ENCODE measurements around the gene JARID2. TPM values are rescaled to one million over a fixed set of nuclear protein-coding genes. Genes with fewer than 3 reads are reported as not detected.

The JARID2 gene
- polyA plus RNA-seq, 1 donor = 13.3 TPM

DNA sequence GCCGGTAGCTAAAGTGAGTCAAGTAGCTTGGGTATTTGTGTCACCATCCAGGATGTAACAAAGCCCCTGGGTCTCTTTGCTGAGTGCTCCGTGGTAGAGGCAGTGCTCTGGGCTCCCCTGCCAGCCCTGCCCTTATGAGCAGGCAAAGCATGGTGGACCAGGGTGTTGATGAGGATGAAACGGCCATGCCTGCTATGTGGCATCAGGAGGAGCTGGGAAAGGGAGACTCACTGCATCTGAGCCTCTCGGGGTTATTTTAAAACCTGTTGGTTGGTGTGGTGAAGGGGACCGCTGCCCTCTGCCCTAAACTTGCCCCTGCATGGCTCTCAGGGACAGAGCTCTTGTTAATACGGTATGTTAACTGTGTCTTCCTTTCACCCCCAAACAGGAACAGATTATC, 273.8 kb downstream of the JARID2 start:
- peaks cover 88% of the 10 kb centered on the region for H3K36me3 ChIP-seq (ENCODE audit: control insufficient read depth, insufficient read depth, low read length)
- WGBS (ENCODE audit: insufficient coverage, low lambda C conversion rate) = no CpG with 5 or more reads among the region's 6 CpGs
- no peak for DNase-seq

GRCh38 chr6:15520626-15521203, 274.8 kb downstream of the JARID2 start:
- no peaks in the 10 kb centered on the region for H3K4me1 ChIP-seq (ENCODE audit: control insufficient read depth, insufficient read depth, low read length)
- H3K27me3 ChIP-seq (ENCODE audit: control insufficient read depth, insufficient read depth, low read length) = no peaks in the 10 kb centered on the region
- H3K36me3 ChIP-seq (ENCODE audit: control insufficient read depth, insufficient read depth, low read length) = peaks cover 84% of the 10 kb centered on the region
- H3K4me3 ChIP-seq (ENCODE audit: low read length) = no peak overlapping the region
- H3K27ac ChIP-seq (ENCODE audit: low read length) = no peak overlapping the region
- H3K9me3 ChIP-seq (ENCODE audit: control insufficient read depth, low read depth, low read length) = peaks cover 2% of the 10 kb centered on the region
- 100% methylated on average over 3 of the region's 20 CpGs for WGBS (ENCODE audit: insufficient coverage, low lambda C conversion rate)
- DNase-seq = no peak

More for the DNA sequence above, 273.8 kb downstream of the JARID2 start:
- Histone ChIP-seq H3K27ac (ENCODE audit: low read length) (no peak overlapping the region), H3K4me1 (ENCODE audit: control insufficient read depth, insufficient read depth, low read length) (no peaks in the 10 kb centered on the region), H3K4me3 (ENCODE audit: low read length) (no peak overlapping the region), H3K27me3 (ENCODE audit: control insufficient read depth, insufficient read depth, low read length) (no peaks in the 10 kb centered on the region), H3K9me3 (ENCODE audit: control insufficient read depth, low read depth, low read length) (peaks cover 2% of the 10 kb centered on the region)

DNA sequence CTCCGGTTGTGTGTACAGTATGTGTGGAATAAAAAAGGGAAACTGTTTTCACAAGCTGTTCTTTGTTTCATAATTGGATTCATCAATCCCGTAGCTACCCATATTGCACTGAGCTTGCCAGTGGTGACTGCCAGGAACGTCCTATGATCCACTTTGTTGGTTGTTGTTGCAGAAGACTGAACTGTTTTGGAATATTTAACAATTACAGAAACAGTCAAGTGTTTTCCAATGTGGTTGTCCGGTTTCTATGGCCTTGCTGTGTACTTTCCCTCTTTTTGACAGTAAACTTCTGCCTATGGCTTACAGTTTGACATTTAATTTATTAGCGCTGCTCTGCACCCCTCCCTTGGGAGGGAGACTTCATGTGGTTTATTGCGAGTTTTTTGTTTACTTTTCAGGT, 275.7 kb downstream of the JARID2 start:
- DNase-seq = no peak
- no peaks in the 10 kb centered on the region for H3K27me3 ChIP-seq (ENCODE audit: control insufficient read depth, insufficient read depth, low read length)
- H3K36me3 ChIP-seq (ENCODE audit: control insufficient read depth, insufficient read depth, low read length) = peaks cover 76% of the 10 kb centered on the region
- no peak overlapping the region for H3K27ac ChIP-seq (ENCODE audit: low read length)
- WGBS (ENCODE audit: insufficient coverage, low lambda C conversion rate) = 100% methylated on average over 1 of the region's 6 CpGs
- H3K4me3 ChIP-seq (ENCODE audit: low read length) = no peak overlapping the region
- H3K9me3 ChIP-seq (ENCODE audit: control insufficient read depth, low read depth, low read length) = peaks cover 5% of the 10 kb centered on the region
- no peaks in the 10 kb centered on the region for H3K4me1 ChIP-seq (ENCODE audit: control insufficient read depth, insufficient read depth, low read length)

DNA sequence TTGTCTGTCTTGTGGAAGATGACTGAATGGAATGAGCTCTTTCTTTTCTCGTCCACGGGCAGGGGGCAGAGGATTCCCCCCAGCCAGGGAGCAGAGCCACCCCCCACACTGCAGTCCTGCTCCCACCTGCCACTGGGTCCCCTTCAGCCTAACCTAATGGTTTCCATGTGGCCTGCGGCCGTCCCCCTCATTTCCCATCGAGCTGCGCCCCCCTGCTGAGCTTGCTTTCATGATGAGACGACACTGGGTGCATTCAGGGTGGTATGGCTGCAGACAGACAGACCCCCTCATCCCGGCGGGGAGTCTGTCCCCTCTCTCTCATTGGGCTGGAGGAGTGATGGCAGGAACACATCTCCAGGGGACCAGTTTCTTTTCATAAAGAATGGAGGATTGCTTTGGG, 276.2 kb downstream of the JARID2 start:
- H3K4me1 ChIP-seq (ENCODE audit: control insufficient read depth, insufficient read depth, low read length) = no peaks in the 10 kb centered on the region
- no peak overlapping the region for H3K4me3 ChIP-seq (ENCODE audit: low read length)
- H3K36me3 ChIP-seq (ENCODE audit: control insufficient read depth, insufficient read depth, low read length) = peaks cover 72% of the 10 kb centered on the region
- no peak for DNase-seq
- no peaks in the 10 kb centered on the region for H3K27me3 ChIP-seq (ENCODE audit: control insufficient read depth, insufficient read depth, low read length)
- WGBS (ENCODE audit: insufficient coverage, low lambda C conversion rate) = no CpG with 5 or more reads among the region's 9 CpGs
- H3K27ac ChIP-seq (ENCODE audit: low read length) = no peak overlapping the region
- peaks cover 5% of the 10 kb centered on the region for H3K9me3 ChIP-seq (ENCODE audit: control insufficient read depth, low read depth, low read length)

- H3K4me1 ChIP-seq (ENCODE audit: control insufficient read depth, insufficient read depth, low read length) = no peaks in the 10 kb centered on the region
- H3K27me3 ChIP-seq (ENCODE audit: control insufficient read depth, insufficient read depth, low read length) = no peaks in the 10 kb centered on the region
- H3K27ac ChIP-seq (ENCODE audit: low read length) = no peak overlapping the region
- no CpG with 5 or more reads among the region's 6 CpGs for WGBS (ENCODE audit: insufficient coverage, low lambda C conversion rate)
- H3K9me3 ChIP-seq (ENCODE audit: control insufficient read depth, low read depth, low read length) = peaks cover 5% of the 10 kb centered on the region
- H3K36me3 ChIP-seq (ENCODE audit: control insufficient read depth, insufficient read depth, low read length) = peaks cover 68% of the 10 kb centered on the region
- no peak for DNase-seq
- no peak overlapping the region for H3K4me3 ChIP-seq (ENCODE audit: low read length)
Observed at GRCh38 chr6:15522427-15522826, 276.6 kb downstream of the JARID2 start.

DNA sequence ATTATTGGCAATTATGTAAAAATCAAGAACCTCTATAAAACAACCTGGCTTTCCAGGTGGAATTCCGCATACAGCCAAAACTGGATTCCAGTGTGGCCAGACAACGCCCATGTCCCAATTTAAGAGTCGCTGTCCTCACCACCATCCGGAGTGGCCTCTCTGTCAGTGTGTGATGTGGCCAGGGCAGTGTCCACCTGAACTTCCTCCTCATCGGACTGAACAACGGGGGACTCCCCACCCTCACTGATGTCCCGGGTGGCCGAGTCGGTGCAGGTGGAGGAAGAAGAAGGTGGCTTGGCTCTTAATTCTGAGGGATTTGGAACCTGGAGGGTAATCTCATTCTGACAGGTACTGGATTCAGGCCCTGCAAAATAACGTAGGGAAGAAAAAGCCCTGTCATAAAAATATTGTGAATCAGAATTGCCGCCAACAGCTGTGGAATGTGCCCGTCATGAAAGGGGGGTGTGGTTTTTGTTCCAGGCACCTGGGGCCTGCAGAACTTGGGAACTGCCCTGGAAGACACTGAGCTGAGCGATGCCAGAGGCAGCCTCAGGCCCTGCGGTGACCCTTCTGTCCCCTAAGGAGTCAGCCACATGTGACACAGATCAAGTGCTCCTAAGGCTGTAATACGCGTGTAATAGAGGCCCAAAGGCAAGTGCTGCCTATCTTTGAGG, 277.1 kb downstream of the JARID2 start:
- no peak for DNase-seq
- peaks cover 63% of the 10 kb centered on the region for H3K36me3 ChIP-seq (ENCODE audit: control insufficient read depth, insufficient read depth, low read length)
- no peak overlapping the region for H3K27ac ChIP-seq (ENCODE audit: low read length)
- no peaks in the 10 kb centered on the region for H3K27me3 ChIP-seq (ENCODE audit: control insufficient read depth, insufficient read depth, low read length)
- H3K4me1 ChIP-seq (ENCODE audit: control insufficient read depth, insufficient read depth, low read length) = no peaks in the 10 kb centered on the region
- no peak overlapping the region for H3K4me3 ChIP-seq (ENCODE audit: low read length)
- peaks cover 4% of the 10 kb centered on the region for H3K9me3 ChIP-seq (ENCODE audit: control insufficient read depth, low read depth, low read length)
- WGBS (ENCODE audit: insufficient coverage, low lambda C conversion rate) = no CpG with 5 or more reads among the region's 16 CpGs

GRCh38 chr6:15523679-15524630, 278.1 kb downstream of the JARID2 start:
- no peaks in the 10 kb centered on the region for H3K4me1 ChIP-seq (ENCODE audit: control insufficient read depth, insufficient read depth, low read length)
- H3K27me3 ChIP-seq (ENCODE audit: control insufficient read depth, insufficient read depth, low read length) = no peaks in the 10 kb centered on the region
- H3K36me3 ChIP-seq (ENCODE audit: control insufficient read depth, insufficient read depth, low read length) = peaks cover 64% of the 10 kb centered on the region
- 90% methylated on average over 2 of the region's 23 CpGs for WGBS (ENCODE audit: insufficient coverage, low lambda C conversion rate)
- peaks cover 2% of the 10 kb centered on the region for H3K9me3 ChIP-seq (ENCODE audit: control insufficient read depth, low read depth, low read length)
- no peak overlapping the region for H3K4me3 ChIP-seq (ENCODE audit: low read length)
- H3K27ac ChIP-seq (ENCODE audit: low read length) = no peak overlapping the region
- no peak for DNase-seq

DNA sequence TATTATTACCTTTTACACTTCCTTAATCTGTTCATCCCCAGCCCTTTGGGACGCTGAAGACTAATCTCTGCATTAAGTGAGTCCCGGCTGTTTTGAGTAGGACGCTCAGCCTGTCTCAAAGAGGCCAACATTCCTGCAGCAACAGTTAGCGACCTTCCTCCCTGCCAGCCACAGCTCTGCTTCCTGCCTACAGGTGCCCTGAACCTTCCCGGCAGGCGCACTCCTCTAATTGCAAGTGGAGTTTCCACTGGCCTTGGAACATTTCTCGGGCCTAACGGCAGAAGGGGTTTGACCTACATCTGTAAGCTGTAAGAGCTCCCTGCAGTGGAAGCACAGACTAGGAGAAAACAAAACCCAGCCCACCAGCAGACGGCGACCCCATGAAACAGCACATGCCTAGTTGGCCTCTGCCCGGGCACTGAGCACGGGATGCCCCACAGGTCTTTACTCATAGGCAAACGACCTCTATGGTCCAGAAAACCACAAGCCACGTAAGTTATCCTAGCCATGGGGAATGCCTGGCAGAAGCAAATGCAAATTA, 279.1 kb downstream of the JARID2 start:
- H3K4me1 ChIP-seq (ENCODE audit: control insufficient read depth, insufficient read depth, low read length) = peaks cover 3% of the 10 kb centered on the region
- no peak overlapping the region for H3K4me3 ChIP-seq (ENCODE audit: low read length)
- H3K27me3 ChIP-seq (ENCODE audit: control insufficient read depth, insufficient read depth, low read length) = no peaks in the 10 kb centered on the region
- H3K9me3 ChIP-seq (ENCODE audit: control insufficient read depth, low read depth, low read length) = peaks cover 2% of the 10 kb centered on the region
- H3K36me3 ChIP-seq (ENCODE audit: control insufficient read depth, insufficient read depth, low read length) = peaks cover 58% of the 10 kb centered on the region
- no CpG with 5 or more reads among the region's 14 CpGs for WGBS (ENCODE audit: insufficient coverage, low lambda C conversion rate)
- DNase-seq = no peak
- no peak overlapping the region for H3K27ac ChIP-seq (ENCODE audit: low read length)

- H3K9me3 ChIP-seq (ENCODE audit: control insufficient read depth, low read depth, low read length) = peaks cover 2% of the 10 kb centered on the region
- H3K4me1 ChIP-seq (ENCODE audit: control insufficient read depth, insufficient read depth, low read length) = peaks cover 3% of the 10 kb centered on the region
- no peak overlapping the region for H3K27ac ChIP-seq (ENCODE audit: low read length)
- 47% methylated on average over 3 of the region's 13 CpGs for WGBS (ENCODE audit: insufficient coverage, low lambda C conversion rate)
- H3K27me3 ChIP-seq (ENCODE audit: control insufficient read depth, insufficient read depth, low read length) = no peaks in the 10 kb centered on the region
- H3K4me3 ChIP-seq (ENCODE audit: low read length) = no peak overlapping the region
- peaks cover 53% of the 10 kb centered on the region for H3K36me3 ChIP-seq (ENCODE audit: control insufficient read depth, insufficient read depth, low read length)
- DNase-seq = no peak
Observed at GRCh38 chr6:15526212-15526701, 280.4 kb downstream of the JARID2 start.
